ENCODE results near the gene ONECUT2.

DNA sequence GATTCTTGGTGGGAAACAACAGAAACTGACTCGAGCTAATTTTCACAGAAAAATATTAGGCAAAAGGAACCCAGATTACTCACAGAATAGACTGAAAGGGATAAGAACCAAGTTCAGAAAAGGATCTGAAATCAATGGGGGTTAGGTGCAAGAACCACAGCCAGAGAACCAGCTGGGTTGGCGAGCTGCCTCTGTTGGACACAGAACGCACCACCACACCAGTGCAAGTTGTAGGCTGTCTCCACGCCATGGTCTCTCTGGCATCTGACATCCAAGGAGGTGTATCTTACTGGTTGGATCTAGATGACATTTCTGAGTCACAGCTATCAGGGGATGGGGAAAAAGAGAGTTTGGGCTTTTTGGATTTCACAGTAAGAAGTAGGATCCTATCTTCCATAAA is 18.6 kb upstream of the ONECUT2 start:
- TF ChIP-seq, protein P1, sequence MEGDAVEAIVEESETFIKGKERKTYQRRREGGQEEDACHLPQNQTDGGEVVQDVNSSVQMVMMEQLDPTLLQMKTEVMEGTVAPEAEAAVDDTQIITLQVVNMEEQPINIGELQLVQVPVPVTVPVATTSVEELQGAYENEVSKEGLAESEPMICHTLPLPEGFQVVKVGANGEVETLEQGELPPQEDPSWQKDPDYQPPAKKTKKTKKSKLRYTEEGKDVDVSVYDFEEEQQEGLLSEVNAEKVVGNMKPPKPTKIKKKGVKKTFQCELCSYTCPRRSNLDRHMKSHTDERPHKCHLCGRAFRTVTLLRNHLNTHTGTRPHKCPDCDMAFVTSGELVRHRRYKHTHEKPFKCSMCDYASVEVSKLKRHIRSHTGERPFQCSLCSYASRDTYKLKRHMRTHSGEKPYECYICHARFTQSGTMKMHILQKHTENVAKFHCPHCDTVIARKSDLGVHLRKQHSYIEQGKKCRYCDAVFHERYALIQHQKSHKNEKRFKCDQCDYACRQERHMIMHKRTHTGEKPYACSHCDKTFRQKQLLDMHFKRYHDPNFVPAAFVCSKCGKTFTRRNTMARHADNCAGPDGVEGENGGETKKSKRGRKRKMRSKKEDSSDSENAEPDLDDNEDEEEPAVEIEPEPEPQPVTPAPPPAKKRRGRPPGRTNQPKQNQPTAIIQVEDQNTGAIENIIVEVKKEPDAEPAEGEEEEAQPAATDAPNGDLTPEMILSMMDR (IDR thresholded peaks at IDR 0.05), result no peak
- no peak for TF ChIP-seq POLR2A (IDR thresholded peaks at IDR 0.05)

Data from ovary (tissue), 3 donors.